IPS-18a (cell line): ENCODE data around the gene ITGA3.
"Not testable (repeated sequence)": the region's sequence is repeated elsewhere in the genome, so short reads cannot be mapped to it uniquely, and the experiment has no call there.

ENCODE experiments used
- H3K27ac ChIP-seq: one replicate; pipeline ENCODE4 v1.5.1; 2013; ENCODE audit warnings: low read length
- H3K27me3 ChIP-seq: one replicate; pipeline ENCODE4 v1.6.1; 2013; ENCODE audit warnings: mild to moderate bottlenecking, low read length; ENCODE audit not compliant: control insufficient read depth, insufficient read depth
- H3K36me3 ChIP-seq: one replicate; pipeline ENCODE4 v1.6.1; 2013; ENCODE audit warnings: low read depth, low read length; ENCODE audit not compliant: control insufficient read depth
- H3K4me1 ChIP-seq: one replicate; pipeline ENCODE4 v1.6.1; 2013; ENCODE audit warnings: low read depth, low read length; ENCODE audit not compliant: control insufficient read depth
- H3K4me3 ChIP-seq: one replicate; pipeline ENCODE4 v1.5.1; 2013; ENCODE audit warnings: low read length
- H3K9ac ChIP-seq: one replicate; pipeline ENCODE4 v1.6.1; 2013; ENCODE audit warnings: mild to moderate bottlenecking, low read length, moderate library complexity
- H3K9me3 ChIP-seq: one replicate; pipeline ENCODE4 v1.6.1; 2013; ENCODE audit warnings: low read depth, low read length; ENCODE audit not compliant: control insufficient read depth

Gene ITGA3

GRCh38 chr17:50056217-50056960 is 479 bp downstream of the ITGA3 start:
- Histone ChIP-seq H3K4me3 (peak overlapping the region; percentile 80), H3K27ac (no peak overlapping the region), H3K4me1 (peaks cover 15% of the 10 kb centered on the region)

GRCh38 chr17:50056961-50057330 is 1.0 kb downstream of the ITGA3 start:
- H3K36me3 ChIP-seq, result no peaks in the 10 kb centered on the region
- H3K4me1 ChIP-seq, result peaks cover 10% of the 10 kb centered on the region
- no peak overlapping the region for H3K27ac ChIP-seq
- no peaks in the 10 kb centered on the region for H3K9me3 ChIP-seq
- H3K4me3 ChIP-seq, result peak overlapping the region; percentile 80
- H3K27me3 ChIP-seq, result peaks cover 39% of the 10 kb centered on the region
- no peak overlapping the region for H3K9ac ChIP-seq

More at GRCh38 chr17:50056217-50056960, 479 bp downstream of the ITGA3 start:
- Histone ChIP-seq H3K36me3 (no peaks in the 10 kb centered on the region), H3K27me3 (peaks cover 39% of the 10 kb centered on the region), H3K9ac (no peak overlapping the region), H3K9me3 (no peaks in the 10 kb centered on the region)

- peaks cover 39% of the 10 kb centered on the region for H3K27me3 ChIP-seq
- H3K4me3 ChIP-seq, result no peak overlapping the region
- H3K9me3 ChIP-seq, result no peaks in the 10 kb centered on the region
- H3K27ac ChIP-seq, result no peak overlapping the region
- H3K9ac ChIP-seq, result no peak overlapping the region
- H3K36me3 ChIP-seq, result no peaks in the 10 kb centered on the region
- H3K4me1 ChIP-seq, result peaks cover 4% of the 10 kb centered on the region
Observed at GRCh38 chr17:50057521-50057991, 1.6 kb downstream of the ITGA3 start.

- H3K4me1 ChIP-seq, result peaks cover 3% of the 10 kb centered on the region
Observed at GRCh38 chr17:50058296-50058953, 2.5 kb downstream of the ITGA3 start.

GRCh38 chr17:50059256-50059655 is 3.3 kb downstream of the ITGA3 start:
- no peak overlapping the region for H3K9ac ChIP-seq
- no peak overlapping the region for H3K27ac ChIP-seq
- no peak overlapping the region for H3K4me3 ChIP-seq
- H3K9me3 ChIP-seq, result no peaks in the 10 kb centered on the region
- H3K27me3 ChIP-seq, result peaks cover 26% of the 10 kb centered on the region
- H3K4me1 ChIP-seq, result peaks cover 3% of the 10 kb centered on the region
- H3K36me3 ChIP-seq, result no peaks in the 10 kb centered on the region

More at GRCh38 chr17:50058296-50058953, 2.5 kb downstream of the ITGA3 start:
- Histone ChIP-seq H3K36me3 (no peaks in the 10 kb centered on the region), H3K4me3 (no peak overlapping the region), H3K27me3 (peaks cover 34% of the 10 kb centered on the region), H3K27ac (no peak overlapping the region), H3K9me3 (no peaks in the 10 kb centered on the region), H3K9ac (no peak overlapping the region)

- H3K9me3 ChIP-seq, result no peaks in the 10 kb centered on the region
- no peak overlapping the region for H3K27ac ChIP-seq
- H3K36me3 ChIP-seq, result no peaks in the 10 kb centered on the region
- H3K9ac ChIP-seq, result no peak overlapping the region
- H3K27me3 ChIP-seq, result peaks cover 25% of the 10 kb centered on the region
- peaks cover 3% of the 10 kb centered on the region for H3K4me1 ChIP-seq
- H3K4me3 ChIP-seq, result no peak overlapping the region
Observed at GRCh38 chr17:50059759-50060273, 3.9 kb downstream of the ITGA3 start.

GRCh38 chr17:50060951-50061712 is 5.2 kb downstream of the ITGA3 start:
- no peaks in the 10 kb centered on the region for H3K4me1 ChIP-seq
- H3K27ac ChIP-seq, result no peak overlapping the region
- no peak overlapping the region for H3K4me3 ChIP-seq
- H3K27me3 ChIP-seq, result peaks cover 25% of the 10 kb centered on the region
- H3K36me3 ChIP-seq, result no peaks in the 10 kb centered on the region
- no peak overlapping the region for H3K9ac ChIP-seq
- no peaks in the 10 kb centered on the region for H3K9me3 ChIP-seq

GRCh38 chr17:50061713-50062045 is 5.8 kb downstream of the ITGA3 start:
- H3K36me3 ChIP-seq, H3K4me1 ChIP-seq, H3K27ac ChIP-seq, H3K9ac ChIP-seq, H3K4me3 ChIP-seq, H3K9me3 ChIP-seq: not testable (repeated sequence)
- H3K27me3 ChIP-seq, result peaks cover 22% of the 10 kb centered on the region

GRCh38 chr17:50062293-50063243 is 6.7 kb downstream of the ITGA3 start:
- no peaks in the 10 kb centered on the region for H3K4me1 ChIP-seq
- H3K9ac ChIP-seq, result no peak overlapping the region

GRCh38 chr17:50063561-50064252 is 7.8 kb downstream of the ITGA3 start:
- Histone ChIP-seq H3K9ac (no peak overlapping the region), H3K27me3 (peaks cover 2% of the 10 kb centered on the region), H3K36me3 (no peaks in the 10 kb centered on the region), H3K9me3 (no peaks in the 10 kb centered on the region), H3K27ac (no peak overlapping the region), H3K4me1 (no peaks in the 10 kb centered on the region), H3K4me3 (no peak overlapping the region)

More at GRCh38 chr17:50062293-50063243, 6.7 kb downstream of the ITGA3 start:
- Histone ChIP-seq H3K4me3 (no peak overlapping the region), H3K36me3 (no peaks in the 10 kb centered on the region), H3K27ac (no peak overlapping the region), H3K9me3 (no peaks in the 10 kb centered on the region), H3K27me3 (peaks cover 13% of the 10 kb centered on the region)
